Measurements from ENCODE around the gene CD2BP2.
A peak's percentile ranks its signal among the peaks of the same experiment; 100 is the strongest.
"Not testable (repeated sequence)": the region's sequence is repeated elsewhere in the genome, so short reads cannot be mapped to it uniquely, and the experiment has no call there.

The CD2BP2 gene

GRCh38 chr16:30355144-30355953 is at the start of gene CD2BP2:
TSS of gene CD2BP2 (minus strand) at chr16:30355308. CDS start at chr16:30354681, 627 bp downstream.
- peak; percentile 96 for DNase-seq

GRCh38 chr16:30401768-30402425 is 46.8 kb upstream of the CD2BP2 start:
- DNase-seq = no peak

DNA sequence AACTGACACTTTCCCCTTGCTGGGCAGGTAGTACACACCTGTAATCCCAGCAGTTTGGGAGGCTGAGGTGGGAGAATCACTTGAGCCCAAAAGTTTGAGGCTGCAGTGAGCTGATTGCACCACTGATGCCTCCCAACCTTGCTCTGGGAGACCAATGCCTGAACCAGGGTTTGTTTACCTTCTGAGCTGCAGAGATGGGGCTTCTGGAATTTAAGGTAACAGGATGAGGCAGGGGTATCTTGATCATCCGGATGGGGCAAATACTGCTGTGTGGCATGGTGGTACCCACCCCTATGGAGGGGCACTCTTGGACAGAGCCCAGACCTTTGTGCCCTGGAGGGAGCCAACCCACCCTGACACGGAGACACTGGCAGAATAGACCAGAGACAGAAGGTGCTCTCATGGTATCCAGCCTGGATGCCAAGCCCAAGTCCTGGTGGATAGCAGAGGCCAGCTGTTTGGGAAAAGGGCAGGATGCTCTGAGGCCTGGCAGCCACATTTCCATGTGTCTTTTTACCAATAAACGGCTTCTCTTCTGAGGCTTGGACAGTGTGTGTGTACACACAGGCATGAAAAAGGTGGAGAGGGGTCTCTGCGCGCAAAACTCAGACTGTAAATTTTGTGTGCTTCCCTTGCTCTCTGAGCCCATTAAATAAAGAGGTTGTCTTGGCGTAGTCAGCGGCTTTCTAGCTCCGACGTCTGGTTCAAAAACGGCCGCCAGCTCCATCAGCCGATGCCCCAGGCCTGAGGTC is 44.5 kb upstream of the CD2BP2 start:
- no peak for DNase-seq

- DNase-seq = no peak
These were observed 43.7 kb upstream of the CD2BP2 start for GRCh38 chr16:30398661-30399434.

DNA sequence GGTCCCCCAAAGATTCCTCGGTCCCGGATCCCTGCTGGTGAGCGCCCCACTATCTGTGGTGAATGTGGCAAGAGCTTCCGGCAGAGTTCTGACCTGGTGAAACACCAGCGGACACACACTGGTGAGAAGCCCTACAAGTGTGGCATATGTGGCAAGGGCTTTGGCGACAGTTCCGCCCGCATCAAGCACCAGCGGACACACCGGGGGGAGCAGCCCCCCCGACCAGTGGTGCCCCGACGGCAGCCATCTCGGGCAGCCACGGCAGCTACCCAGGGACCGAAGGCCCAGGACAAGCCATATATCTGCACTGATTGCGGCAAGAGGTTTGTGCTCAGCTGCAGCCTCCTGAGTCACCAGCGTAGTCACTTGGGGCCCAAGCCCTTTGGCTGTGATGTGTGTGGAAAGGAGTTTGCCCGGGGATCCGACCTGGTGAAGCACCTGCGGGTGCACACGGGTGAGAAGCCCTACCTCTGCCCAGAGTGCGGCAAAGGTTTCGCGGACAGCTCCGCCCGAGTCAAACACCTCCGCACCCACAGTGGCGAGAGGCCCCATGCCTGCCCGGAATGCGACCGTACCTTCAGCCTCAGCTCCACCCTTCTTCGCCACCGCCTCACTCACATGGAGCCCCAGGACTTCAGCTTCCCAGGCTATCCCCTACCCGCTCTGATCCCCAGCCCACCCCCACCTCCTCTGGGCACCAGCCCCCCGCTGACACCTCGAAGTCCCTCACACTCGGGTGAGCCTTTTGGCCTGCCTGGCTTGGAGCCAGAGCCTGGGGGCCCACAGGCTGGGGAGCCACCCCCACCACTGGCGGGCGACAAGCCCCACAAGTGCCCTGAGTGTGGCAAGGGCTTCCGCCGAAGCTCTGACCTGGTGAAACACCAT is 42.9 kb upstream of the CD2BP2 start:
- DNase-seq = no peak

GRCh38 chr16:30397056-30397455 is 41.9 kb upstream of the CD2BP2 start:
- DNase-seq = no peak

GRCh38 chr16:30396627-30397026 is 41.5 kb upstream of the CD2BP2 start:
- DNase-seq = not testable (repeated sequence)

DNA sequence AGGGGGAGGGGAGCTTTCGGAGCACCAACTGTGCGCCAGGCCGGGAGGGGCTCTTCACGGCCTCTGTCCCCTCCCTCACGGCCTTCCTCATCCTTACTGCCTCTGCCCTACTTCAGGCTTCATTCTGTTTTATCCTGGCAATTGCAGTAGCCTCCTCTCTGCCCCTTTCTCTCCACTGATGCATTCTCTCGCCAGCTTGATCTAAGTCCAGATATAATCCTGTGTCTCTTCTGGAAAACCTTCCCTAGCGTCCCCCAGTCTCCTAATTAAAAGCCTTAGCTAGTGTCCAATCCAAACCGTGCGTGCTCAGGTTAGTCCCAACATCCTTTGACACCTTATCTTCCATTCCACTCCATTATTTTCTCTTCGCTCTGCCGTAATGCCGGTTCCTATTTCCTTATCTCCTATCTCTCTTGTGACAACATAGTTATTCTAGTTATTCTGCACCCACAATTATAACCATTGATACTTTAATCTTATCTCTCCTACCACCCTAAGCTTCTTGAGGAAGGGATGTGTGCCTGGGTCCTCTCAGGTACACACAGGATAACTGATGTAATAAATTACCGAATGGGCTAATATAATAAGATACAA is 41.0 kb upstream of the CD2BP2 start:
- peak; percentile 11 for DNase-seq

DNA sequence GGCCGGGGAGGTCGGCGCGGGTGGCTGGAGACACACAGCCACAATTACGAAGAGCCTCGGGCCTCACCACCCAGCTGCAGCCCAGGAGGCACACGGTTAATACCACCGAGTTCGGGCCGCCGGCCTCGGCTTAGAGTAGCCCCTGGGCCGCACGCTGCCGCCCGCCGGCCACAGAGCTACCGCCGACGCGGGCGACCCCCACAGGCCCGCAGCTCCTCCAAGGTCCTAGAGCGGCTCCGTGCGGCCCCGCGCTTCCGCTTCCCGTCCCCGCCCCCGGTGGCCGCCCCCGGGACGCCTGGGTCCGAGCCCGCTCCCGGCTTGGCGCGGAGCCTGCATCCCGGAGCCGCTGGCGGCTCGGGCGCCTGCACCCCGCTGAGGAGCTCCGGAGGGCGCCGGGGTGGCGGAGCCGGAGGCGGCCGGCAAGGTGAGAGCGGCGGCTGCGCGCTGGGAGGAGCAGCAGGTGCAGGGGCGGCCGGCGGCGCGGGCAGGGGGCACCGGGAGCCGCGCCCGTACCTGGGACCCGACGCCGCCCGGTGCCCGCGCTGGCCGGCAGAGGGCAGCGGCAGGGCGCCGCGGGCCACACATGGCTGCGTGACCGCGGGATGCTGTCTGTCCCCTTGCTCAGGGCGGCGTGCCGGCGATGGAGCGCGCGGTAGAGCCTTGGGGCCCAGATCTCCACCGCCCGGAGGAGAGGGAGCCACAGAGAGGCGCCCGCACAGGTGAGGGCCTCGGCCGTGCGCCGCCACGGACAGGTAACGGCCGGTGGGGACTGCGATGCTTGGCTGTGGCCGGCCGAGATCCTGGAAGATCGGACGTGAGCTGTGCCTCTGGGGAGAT is 40.3 kb upstream of the CD2BP2 start, which contains the start of gene ZNF48:
ZNF48 (plus strand) TSS at position 266 of the 837 bp plus-strand sequence; CDS start at position 641, 375 bp downstream.
- DNase-seq = peak; percentile 89

DNA sequence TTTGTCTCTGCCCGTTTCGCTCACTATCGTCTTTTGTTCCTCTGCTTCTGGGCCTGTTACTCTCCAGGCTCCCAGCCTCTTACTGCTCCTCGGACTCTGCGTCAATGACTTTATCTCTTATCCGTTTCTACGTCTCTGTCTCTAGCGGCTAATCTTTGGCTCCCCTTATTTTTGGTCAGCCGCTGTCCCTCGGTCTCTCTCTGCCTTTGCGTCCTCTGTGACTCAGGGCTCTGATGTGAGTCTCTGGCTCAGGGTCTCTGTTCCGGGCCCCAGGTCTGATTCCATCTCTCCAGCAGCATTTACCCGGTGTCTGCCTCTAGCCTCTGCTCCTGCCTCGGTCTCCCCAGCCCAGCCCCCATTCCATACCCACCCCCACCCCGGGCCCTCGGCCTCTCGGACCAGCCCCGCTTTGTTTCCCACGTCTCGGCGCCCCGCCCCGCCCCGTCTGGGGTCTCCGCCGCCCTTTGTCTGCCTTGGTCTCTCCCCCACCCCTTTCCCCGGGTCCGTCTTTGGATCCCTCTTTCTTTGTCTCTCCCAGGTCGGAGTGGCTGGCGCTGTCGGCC is 39.6 kb upstream of the CD2BP2 start:
- no peak for DNase-seq

DNA sequence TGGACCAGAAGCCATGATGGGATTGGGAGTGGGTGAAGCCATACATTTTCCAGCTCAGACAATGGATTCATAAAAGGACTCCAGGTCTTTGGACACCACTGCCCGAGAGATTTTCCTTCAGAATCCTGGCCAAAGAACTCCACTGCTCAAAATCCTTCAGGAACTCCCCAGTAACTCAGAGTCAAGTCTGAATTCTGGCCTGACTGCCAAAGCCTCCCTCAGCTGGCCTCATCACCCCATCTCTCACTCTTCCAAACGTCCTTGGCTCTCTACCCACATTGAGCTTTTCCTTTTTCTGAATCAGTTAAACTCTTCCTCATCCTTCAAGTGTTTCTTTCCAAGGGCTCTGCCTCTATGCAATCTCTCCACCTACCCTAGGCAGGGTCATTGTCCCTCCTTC is 28.4 kb upstream of the CD2BP2 start:
- DNase-seq = no peak

- DNase-seq = no peak
These were observed 27.2 kb upstream of the CD2BP2 start, which contains the start of gene SEPTIN1 for GRCh38 chr16:30382111-30382881. TSS of gene SEPTIN1 (minus strand) at chr16:30382561. CDS start at chr16:30382542, 19 bp downstream.

GRCh38 chr16:30381291-30382041 is 26.4 kb upstream of the CD2BP2 start:
- DNase-seq = no peak

DNA sequence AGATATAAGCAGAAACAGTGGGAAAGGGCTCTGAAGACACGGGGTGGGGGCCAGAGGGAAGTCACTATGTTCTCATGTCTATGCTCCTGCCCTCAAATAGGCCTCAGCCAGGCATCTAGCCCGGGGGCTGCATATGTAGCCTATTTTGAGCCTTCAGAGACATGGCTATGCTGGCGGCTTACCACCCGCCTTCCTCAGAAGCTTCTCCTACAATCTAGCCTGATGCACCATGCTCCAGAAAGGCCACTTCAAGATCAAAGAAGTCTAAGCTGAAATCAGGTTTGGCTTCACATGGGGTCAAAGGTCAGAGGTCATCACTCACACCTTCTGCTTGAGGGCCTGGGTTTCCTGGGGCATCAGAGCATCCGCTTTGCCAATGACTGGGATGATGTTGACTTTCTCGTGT is 25.7 kb upstream of the CD2BP2 start:
- no peak for DNase-seq

GRCh38 chr16:30380072-30380802 is 25.1 kb upstream of the CD2BP2 start:
- DNase-seq = no peak

DNA sequence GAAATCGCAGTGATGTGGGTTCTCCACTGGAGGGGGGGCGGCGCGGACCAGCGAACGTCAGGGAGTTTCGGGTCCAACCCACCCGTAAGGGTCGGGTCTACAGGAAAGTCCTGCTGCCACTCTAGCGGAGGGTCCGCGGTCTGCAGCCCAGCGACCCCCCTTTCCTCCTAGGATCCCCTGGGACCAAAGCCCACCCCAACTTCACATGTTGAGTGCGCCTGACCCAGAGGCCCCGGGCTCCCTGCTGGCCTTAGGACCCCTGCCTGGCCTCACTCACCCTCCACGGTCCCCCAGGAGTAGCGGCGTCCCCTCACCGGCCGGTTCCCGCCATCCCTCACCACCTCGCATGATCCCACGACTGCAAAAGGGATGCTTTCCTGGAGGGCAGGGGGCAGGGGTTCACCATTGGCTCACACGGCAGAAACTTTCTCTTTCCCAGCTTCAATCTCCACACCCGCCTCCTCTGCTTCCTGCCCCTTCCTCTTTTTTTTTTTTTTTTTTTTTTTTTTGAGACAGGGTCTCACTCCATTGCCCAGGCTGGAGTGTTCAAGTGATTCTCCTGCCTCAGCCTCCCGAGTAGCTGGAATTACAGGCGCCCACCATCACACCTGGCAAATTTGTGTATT is 24.2 kb upstream of the CD2BP2 start:
- no peak for DNase-seq
